BLaER1 (cell line): ENCODE results near the gene STX11.

ENCODE experiments used
- H3K27ac ChIP-seq: shearing (Covaris generic); formaldehyde crosslinking; 2 replicates; pipeline ENCODE4 v1.8.1; 2022
- H3K27me3 ChIP-seq: shearing (Covaris generic); formaldehyde crosslinking; 2 replicates; pipeline ENCODE4 v1.8.1; 2022
- H3K36me3 ChIP-seq: shearing (Covaris generic); formaldehyde crosslinking; 2 replicates; pipeline ENCODE4 v1.8.1; 2022
- H3K4me1 ChIP-seq: shearing (Covaris generic); formaldehyde crosslinking; 2 replicates; pipeline ENCODE4 v1.8.1; 2022
- H3K4me2 ChIP-seq: shearing (Covaris generic); formaldehyde crosslinking; 2 replicates; pipeline ENCODE4 v1.8.1; 2022
- H3K4me3 ChIP-seq: shearing (Covaris generic); formaldehyde crosslinking; 2 replicates; pipeline ENCODE4 v1.8.1; 2022
- H3K9ac ChIP-seq: shearing (Covaris generic); formaldehyde crosslinking; 2 replicates; pipeline ENCODE4 v1.8.1; 2022
- H3K9me3 ChIP-seq: shearing (Covaris generic); formaldehyde crosslinking; 2 replicates; pipeline ENCODE4 v1.8.1; 2022
- H4K20me1 ChIP-seq: shearing (Covaris generic); formaldehyde crosslinking; 2 replicates; pipeline ENCODE4 v1.8.1; 2022
- Cebpa-rat ChIP-seq: shearing (Covaris generic); IDR thresholded peaks from 2 replicates; pipeline ENCODE4 v1.8.1; 2022

The STX11 gene

GRCh38 chr6:144219056-144219685 lies 68.9 kb downstream of the STX11 start:
- Histone ChIP-seq H3K9me3 (peaks cover 3% of the 10 kb centered on the region), H3K36me3 (no peaks in the 10 kb centered on the region), H3K27ac (no peak overlapping the region), H3K27me3 (no peaks in the 10 kb centered on the region), H3K9ac (no peak overlapping the region), H3K4me3 (no peak overlapping the region), H3K4me1 (peaks cover 11% of the 10 kb centered on the region), H3K4me2 (no peak overlapping the region), H4K20me1 (no peaks in the 10 kb centered on the region)
- TF ChIP-seq Cebpa-rat: no peak

GRCh38 chr6:144220031-144220790 lies 69.9 kb downstream of the STX11 start:
- no peaks in the 10 kb centered on the region for H3K27me3 ChIP-seq

DNA sequence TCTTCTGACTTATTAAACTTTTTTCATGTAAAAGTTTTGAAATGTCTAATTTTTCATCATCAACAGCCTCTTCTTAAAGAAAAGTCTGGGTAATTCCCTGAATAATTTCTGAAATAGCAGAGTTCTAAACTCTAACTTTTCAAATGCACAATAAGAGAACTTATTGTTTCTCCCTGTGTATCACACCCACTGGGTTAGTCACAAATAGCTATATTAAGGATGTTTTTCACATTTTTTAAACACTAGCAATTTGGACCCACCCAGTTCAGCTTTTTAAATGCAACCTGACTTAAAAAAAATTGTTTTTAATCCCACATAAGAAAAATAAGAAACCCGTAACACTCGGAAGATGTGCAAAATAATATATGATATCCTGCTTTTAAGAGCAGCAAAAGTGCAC lies 73.4 kb downstream of the STX11 start:
- no peaks in the 10 kb centered on the region for H3K4me1 ChIP-seq
- H4K20me1 ChIP-seq: no peaks in the 10 kb centered on the region
- H3K27me3 ChIP-seq: no peaks in the 10 kb centered on the region
- no peak overlapping the region for H3K27ac ChIP-seq
- H3K9ac ChIP-seq: no peak overlapping the region
- no peak overlapping the region for H3K4me2 ChIP-seq
- TF ChIP-seq Cebpa-rat: no peak
- no peaks in the 10 kb centered on the region for H3K9me3 ChIP-seq
- H3K4me3 ChIP-seq: no peak overlapping the region
- no peaks in the 10 kb centered on the region for H3K36me3 ChIP-seq

More at GRCh38 chr6:144220031-144220790, 69.9 kb downstream of the STX11 start:
- H4K20me1 ChIP-seq: no peaks in the 10 kb centered on the region
- no peaks in the 10 kb centered on the region for H3K36me3 ChIP-seq
- H3K9ac ChIP-seq: no peak overlapping the region
- TF ChIP-seq Cebpa-rat: no peak
- H3K9me3 ChIP-seq: no peaks in the 10 kb centered on the region
- peaks cover 6% of the 10 kb centered on the region for H3K4me1 ChIP-seq
- no peak overlapping the region for H3K4me3 ChIP-seq
- H3K4me2 ChIP-seq: no peak overlapping the region
- no peak overlapping the region for H3K27ac ChIP-seq

GRCh38 chr6:144231721-144232120 lies 81.4 kb downstream of the STX11 start:
- H4K20me1 ChIP-seq: no peaks in the 10 kb centered on the region
- H3K4me2 ChIP-seq: no peak overlapping the region
- no peaks in the 10 kb centered on the region for H3K9me3 ChIP-seq
- no peak for TF ChIP-seq Cebpa-rat
- no peak overlapping the region for H3K27ac ChIP-seq
- H3K4me1 ChIP-seq: no peaks in the 10 kb centered on the region
- no peaks in the 10 kb centered on the region for H3K27me3 ChIP-seq
- no peak overlapping the region for H3K9ac ChIP-seq
- H3K36me3 ChIP-seq: no peaks in the 10 kb centered on the region
- no peak overlapping the region for H3K4me3 ChIP-seq

GRCh38 chr6:144232176-144232831 lies 82.0 kb downstream of the STX11 start:
- H3K27me3 ChIP-seq: no peaks in the 10 kb centered on the region
- no peaks in the 10 kb centered on the region for H3K4me1 ChIP-seq
- H3K36me3 ChIP-seq: no peaks in the 10 kb centered on the region
- no peak overlapping the region for H3K9ac ChIP-seq
- H3K4me3 ChIP-seq: no peak overlapping the region
- H3K27ac ChIP-seq: no peak overlapping the region
- no peaks in the 10 kb centered on the region for H4K20me1 ChIP-seq
- no peak for TF ChIP-seq Cebpa-rat
- H3K9me3 ChIP-seq: no peaks in the 10 kb centered on the region
- H3K4me2 ChIP-seq: no peak overlapping the region

DNA sequence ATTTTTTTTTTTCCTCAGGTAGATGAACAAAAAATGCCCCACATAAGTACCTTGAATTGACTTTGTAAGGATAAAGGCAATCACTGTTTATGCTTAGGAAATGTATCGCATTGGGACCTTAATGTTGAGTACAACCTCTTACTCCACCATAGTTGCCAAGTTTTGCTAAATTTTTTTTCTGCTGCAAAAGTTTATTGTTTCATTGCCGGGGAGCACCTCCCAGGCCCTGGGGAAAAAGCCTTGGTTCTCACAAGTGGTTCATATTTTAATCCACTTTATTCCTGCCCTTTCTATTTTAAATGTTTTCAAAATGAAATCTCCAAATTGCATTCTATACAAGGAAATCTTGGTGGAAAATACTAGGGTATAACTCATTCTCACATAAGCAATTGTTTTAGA lies 82.5 kb downstream of the STX11 start:
- H3K27ac ChIP-seq: no peak overlapping the region
- no peaks in the 10 kb centered on the region for H4K20me1 ChIP-seq
- H3K4me2 ChIP-seq: no peak overlapping the region
- no peak overlapping the region for H3K9ac ChIP-seq
- H3K27me3 ChIP-seq: no peaks in the 10 kb centered on the region
- no peaks in the 10 kb centered on the region for H3K9me3 ChIP-seq
- no peak for TF ChIP-seq Cebpa-rat
- no peaks in the 10 kb centered on the region for H3K36me3 ChIP-seq
- no peaks in the 10 kb centered on the region for H3K4me1 ChIP-seq
- no peak overlapping the region for H3K4me3 ChIP-seq

DNA sequence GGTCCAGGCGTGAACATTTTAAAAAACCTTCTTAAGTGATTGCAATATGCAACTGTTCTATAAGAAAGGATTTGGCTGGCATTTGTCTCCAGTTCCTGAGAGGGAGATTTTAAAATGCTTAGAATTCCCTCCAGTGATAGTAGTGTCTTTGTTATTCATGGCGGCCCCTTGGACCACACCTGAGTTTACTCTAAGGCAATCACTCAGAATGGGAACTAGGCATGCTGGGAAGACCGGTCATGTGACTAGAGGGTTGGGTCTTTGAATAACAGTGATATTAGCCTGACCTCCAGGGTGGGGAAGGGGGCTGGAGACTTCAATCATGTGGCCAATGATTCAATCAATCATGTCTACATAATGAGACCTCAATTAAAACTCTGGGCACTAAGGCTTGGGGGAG lies 84.1 kb downstream of the STX11 start:
- no peaks in the 10 kb centered on the region for H3K36me3 ChIP-seq
- TF ChIP-seq Cebpa-rat: no peak
- no peaks in the 10 kb centered on the region for H3K9me3 ChIP-seq
- H3K27ac ChIP-seq: no peak overlapping the region
- H3K4me3 ChIP-seq: no peak overlapping the region
- no peak overlapping the region for H3K9ac ChIP-seq
- no peaks in the 10 kb centered on the region for H3K27me3 ChIP-seq
- no peaks in the 10 kb centered on the region for H3K4me1 ChIP-seq
- H3K4me2 ChIP-seq: no peak overlapping the region
- H4K20me1 ChIP-seq: no peaks in the 10 kb centered on the region

DNA sequence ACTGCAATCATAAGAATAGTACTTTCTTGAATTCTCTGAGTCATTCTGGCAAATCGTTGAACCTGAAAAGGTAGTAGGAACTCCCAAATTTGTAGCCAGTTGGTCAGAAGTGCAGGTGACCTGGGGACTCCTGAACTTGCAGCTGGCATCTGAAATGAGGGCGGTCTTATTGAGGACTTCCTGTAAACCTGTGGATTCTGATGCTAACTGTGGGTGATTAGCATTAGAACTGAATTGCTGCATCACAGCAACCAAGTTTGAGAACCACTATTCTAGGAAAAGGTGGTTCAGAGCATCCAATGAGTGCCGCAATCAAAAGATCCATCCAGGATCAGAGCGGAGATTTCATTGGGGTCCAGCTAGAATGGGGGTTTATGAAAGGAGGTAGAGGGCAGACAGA lies 84.6 kb downstream of the STX11 start:
- Histone ChIP-seq H3K4me1 (no peaks in the 10 kb centered on the region), H3K4me3 (no peak overlapping the region), H3K36me3 (no peaks in the 10 kb centered on the region), H3K27ac (no peak overlapping the region), H3K9me3 (no peaks in the 10 kb centered on the region), H4K20me1 (no peaks in the 10 kb centered on the region), H3K4me2 (no peak overlapping the region), H3K27me3 (no peaks in the 10 kb centered on the region), H3K9ac (no peak overlapping the region)
- TF ChIP-seq Cebpa-rat: no peak
